ENCODE measurements around the gene MICU2. TPM values are rescaled to one million over a fixed set of nuclear protein-coding genes. Genes with fewer than 3 reads are reported as not detected.

Gene MICU2
- total and polyA plus RNA-seq, 4 donors: 29.0 to 85.9 (median 39.3) TPM

- Histone ChIP-seq H3K27ac (ENCODE audit: low read depth in 1 of 2, low read length in 1 of 2) (no peak overlapping the region), H3K4me3 (no peak overlapping the region), H3K4me1 (ENCODE audit: control insufficient read depth in 5 of 5, insufficient read depth in 5 of 5, low read length in 5 of 5) (peaks cover 0 to 2% (median 0%) of the 10 kb centered on the region in 5 donors), H3K27me3 (ENCODE audit: control insufficient read depth in 3 of 3, insufficient read depth in 3 of 3, low read length in 2 of 3) (no peaks in the 10 kb centered on the region), H3K9me3 (ENCODE audit: control insufficient read depth in 4 of 4, insufficient read depth in 3 of 4, low read length in 3 of 4) (no peaks in the 10 kb centered on the region), H3K36me3 (ENCODE audit: control insufficient read depth in 4 of 4, insufficient read depth in 4 of 4, low read length in 4 of 4) (peaks cover 1 to 20% (median 8%) of the 10 kb centered on the region in 4 donors), H3K9ac (ENCODE audit: insufficient read depth in 1 of 2, low read length in 2 of 2) (no peak overlapping the region)
- WGBS, 2 donors: 73% methylated on average over 16 of the region's 16 CpGs
- DNase-seq: no peak
- no peak for ATAC-seq (ENCODE audit: insufficient read depth, low FRiP score)
- no peak for TF ChIP-seq CTCF (IDR thresholded peaks at IDR 0.05; ENCODE audit: control extremely low read depth, extremely low read depth)
These were observed 86.4 kb downstream of the MICU2 start for GRCh38 chr13:21517576-21517975.

GRCh38 chr13:21516805-21517204, 87.2 kb downstream of the MICU2 start:
- no peak overlapping the region for H3K4me3 ChIP-seq
- 94 to 98% methylated on average over 2 of the region's 2 CpGs for WGBS, 2 donors
- no peak overlapping the region for H3K9ac ChIP-seq (ENCODE audit: insufficient read depth in 1 of 2, low read length in 2 of 2)
- no peaks in the 10 kb centered on the region for H3K9me3 ChIP-seq (ENCODE audit: control insufficient read depth in 4 of 4, insufficient read depth in 3 of 4, low read length in 3 of 4)
- peaks cover 0 to 2% (median 0%) of the 10 kb centered on the region in 5 donors for H3K4me1 ChIP-seq (ENCODE audit: control insufficient read depth in 5 of 5, insufficient read depth in 5 of 5, low read length in 5 of 5)
- H3K27ac ChIP-seq (ENCODE audit: low read depth in 1 of 2, low read length in 1 of 2): no peak overlapping the region
- H3K27me3 ChIP-seq (ENCODE audit: control insufficient read depth in 3 of 3, insufficient read depth in 3 of 3, low read length in 2 of 3): no peaks in the 10 kb centered on the region
- TF ChIP-seq CTCF (IDR thresholded peaks at IDR 0.05; ENCODE audit: control extremely low read depth, extremely low read depth): no peak
- peaks cover 3 to 21% (median 8%) of the 10 kb centered on the region in 4 donors for H3K36me3 ChIP-seq (ENCODE audit: control insufficient read depth in 4 of 4, insufficient read depth in 4 of 4, low read length in 4 of 4)
- ATAC-seq (ENCODE audit: insufficient read depth, low FRiP score) (no peak), DNase-seq (no peak)

- no peaks in the 10 kb centered on the region for H3K9me3 ChIP-seq (ENCODE audit: control insufficient read depth in 4 of 4, insufficient read depth in 3 of 4, low read length in 3 of 4)
- WGBS, 2 donors: 88 to 93% methylated on average over 4 of the region's 4 CpGs
- H3K36me3 ChIP-seq (ENCODE audit: control insufficient read depth in 4 of 4, insufficient read depth in 4 of 4, low read length in 4 of 4): peaks cover 4 to 25% (median 18%) of the 10 kb centered on the region in 4 donors
- no peak for ATAC-seq (ENCODE audit: insufficient read depth, low FRiP score)
- no peaks in the 10 kb centered on the region for H3K27me3 ChIP-seq (ENCODE audit: control insufficient read depth in 3 of 3, insufficient read depth in 3 of 3, low read length in 2 of 3)
- no peak overlapping the region for H3K4me3 ChIP-seq
- no peak overlapping the region for H3K9ac ChIP-seq (ENCODE audit: insufficient read depth in 1 of 2, low read length in 2 of 2)
- TF ChIP-seq CTCF (IDR thresholded peaks at IDR 0.05; ENCODE audit: control extremely low read depth, extremely low read depth): no peak
- no peak for DNase-seq
- no peak overlapping the region for H3K27ac ChIP-seq (ENCODE audit: low read depth in 1 of 2, low read length in 1 of 2)
- H3K4me1 ChIP-seq (ENCODE audit: control insufficient read depth in 5 of 5, insufficient read depth in 5 of 5, low read length in 5 of 5): no peaks in the 10 kb centered on the region
These were observed 92.1 kb downstream of the MICU2 start for GRCh38 chr13:21511849-21512248.

- WGBS, 2 donors: 97% methylated on average over 3 of the region's 3 CpGs
- H3K27ac ChIP-seq (ENCODE audit: low read depth in 1 of 2, low read length in 1 of 2): no peak overlapping the region
- no peaks in the 10 kb centered on the region for H3K4me1 ChIP-seq (ENCODE audit: control insufficient read depth in 5 of 5, insufficient read depth in 5 of 5, low read length in 5 of 5)
- no peak overlapping the region for H3K4me3 ChIP-seq
- no peak overlapping the region for H3K9ac ChIP-seq (ENCODE audit: insufficient read depth in 1 of 2, low read length in 2 of 2)
- DNase-seq (no peak), ATAC-seq (ENCODE audit: insufficient read depth, low FRiP score) (no peak)
- no peak for TF ChIP-seq CTCF (IDR thresholded peaks at IDR 0.05; ENCODE audit: control extremely low read depth, extremely low read depth)
- peaks cover 5 to 11% (median 9%) of the 10 kb centered on the region in 4 donors for H3K36me3 ChIP-seq (ENCODE audit: control insufficient read depth in 4 of 4, insufficient read depth in 4 of 4, low read length in 4 of 4)
- H3K9me3 ChIP-seq (ENCODE audit: control insufficient read depth in 4 of 4, insufficient read depth in 3 of 4, low read length in 3 of 4): no peaks in the 10 kb centered on the region
- no peaks in the 10 kb centered on the region for H3K27me3 ChIP-seq (ENCODE audit: control insufficient read depth in 3 of 3, insufficient read depth in 3 of 3, low read length in 2 of 3)
These were observed 99.6 kb downstream of the MICU2 start for GRCh38 chr13:21504379-21504778.
